ENCODE measurements around the gene CMSS1. TPM values are rescaled to one million over a fixed set of nuclear protein-coding genes. Genes with fewer than 3 reads are reported as not detected.

Gene CMSS1
- total and polyA plus RNA-seq, 3 donors from 2014 or later, result 24.6 to 47.9 (median 24.9) TPM

GRCh38 chr3:99854756-99855298, 37.2 kb downstream of the CMSS1 start:
- 71 to 100% methylated on average over 1 of the region's 1 CpG for WGBS, 2 donors
- intact Hi-C loops (cut with DNase I; ENCODE audit: low total_unique reads), result no loop called here
- Histone ChIP-seq H3K36me3 (ENCODE audit: low read depth, missing control alignments) (no peaks in the 10 kb centered on the region), H3K4me1 (no peaks in the 10 kb centered on the region), H3K27ac (no peak overlapping the region), H3K27me3 (no peaks in the 10 kb centered on the region), H3K9me3 (no peaks in the 10 kb centered on the region), H3K4me3 (no peak overlapping the region)
- TF ChIP-seq, protein P1, sequence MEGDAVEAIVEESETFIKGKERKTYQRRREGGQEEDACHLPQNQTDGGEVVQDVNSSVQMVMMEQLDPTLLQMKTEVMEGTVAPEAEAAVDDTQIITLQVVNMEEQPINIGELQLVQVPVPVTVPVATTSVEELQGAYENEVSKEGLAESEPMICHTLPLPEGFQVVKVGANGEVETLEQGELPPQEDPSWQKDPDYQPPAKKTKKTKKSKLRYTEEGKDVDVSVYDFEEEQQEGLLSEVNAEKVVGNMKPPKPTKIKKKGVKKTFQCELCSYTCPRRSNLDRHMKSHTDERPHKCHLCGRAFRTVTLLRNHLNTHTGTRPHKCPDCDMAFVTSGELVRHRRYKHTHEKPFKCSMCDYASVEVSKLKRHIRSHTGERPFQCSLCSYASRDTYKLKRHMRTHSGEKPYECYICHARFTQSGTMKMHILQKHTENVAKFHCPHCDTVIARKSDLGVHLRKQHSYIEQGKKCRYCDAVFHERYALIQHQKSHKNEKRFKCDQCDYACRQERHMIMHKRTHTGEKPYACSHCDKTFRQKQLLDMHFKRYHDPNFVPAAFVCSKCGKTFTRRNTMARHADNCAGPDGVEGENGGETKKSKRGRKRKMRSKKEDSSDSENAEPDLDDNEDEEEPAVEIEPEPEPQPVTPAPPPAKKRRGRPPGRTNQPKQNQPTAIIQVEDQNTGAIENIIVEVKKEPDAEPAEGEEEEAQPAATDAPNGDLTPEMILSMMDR (IDR thresholded peaks at IDR 0.05), result no peak
- no peak for TF ChIP-seq POLR2A (IDR thresholded peaks at IDR 0.05)
- DNase-seq, result no peak

- TF ChIP-seq, protein P1 (IDR thresholded peaks at IDR 0.05), result no peak
- TF ChIP-seq POLR2A (IDR thresholded peaks at IDR 0.05), result no peak
- no peaks in the 10 kb centered on the region for H3K36me3 ChIP-seq (ENCODE audit: low read depth, missing control alignments)
- no peak overlapping the region for H3K27ac ChIP-seq
- no peak for DNase-seq
- H3K27me3 ChIP-seq, result no peaks in the 10 kb centered on the region
- no peaks in the 10 kb centered on the region for H3K9me3 ChIP-seq
- intact Hi-C loops (cut with DNase I; ENCODE audit: low total_unique reads), result no loop called here
- H3K4me1 ChIP-seq, result no peaks in the 10 kb centered on the region
- no peak overlapping the region for H3K4me3 ChIP-seq
- 83 to 89% methylated on average over 1 of the region's 1 CpG for WGBS, 2 donors
These were observed 38.2 kb downstream of the CMSS1 start for GRCh38 chr3:99855900-99856299.

DNA sequence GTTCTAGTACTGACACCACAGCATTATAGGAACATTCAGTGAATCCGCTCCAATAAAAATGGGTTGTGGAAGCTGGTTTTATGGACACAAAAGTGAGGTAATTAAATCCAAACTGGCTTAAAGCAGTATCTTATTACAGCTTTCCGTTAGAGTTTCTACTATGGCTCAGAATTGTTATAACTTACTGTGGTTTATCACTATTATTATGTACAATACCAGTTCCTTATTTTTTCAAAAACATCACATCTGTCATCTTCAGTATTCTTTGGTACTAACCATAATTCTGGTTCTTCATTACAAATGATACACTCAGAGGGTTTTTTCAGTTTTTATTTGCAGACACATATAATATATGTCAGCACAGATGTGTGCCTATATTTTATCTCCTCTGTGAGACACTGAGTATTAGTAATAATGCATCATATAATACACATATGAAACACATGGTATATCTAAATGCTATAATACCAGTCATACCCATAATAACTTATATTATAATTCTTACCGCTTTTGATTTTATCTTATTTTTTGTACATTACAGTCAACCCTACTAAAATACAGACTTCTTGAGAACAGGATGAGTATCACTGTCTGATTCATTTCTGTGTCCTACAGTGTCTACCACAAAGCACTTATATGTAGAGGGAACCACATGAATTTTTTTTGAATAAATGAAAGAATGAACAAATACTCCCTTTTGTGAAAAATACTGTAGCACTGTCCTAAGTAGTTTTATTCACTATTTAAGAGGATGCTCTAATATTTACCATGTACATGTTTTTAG, 39.0 kb downstream of the CMSS1 start:
- Histone ChIP-seq H3K27me3 (no peaks in the 10 kb centered on the region), H3K27ac (no peak overlapping the region), H3K4me3 (no peak overlapping the region), H3K36me3 (ENCODE audit: low read depth, missing control alignments) (no peaks in the 10 kb centered on the region), H3K4me1 (no peaks in the 10 kb centered on the region), H3K9me3 (no peaks in the 10 kb centered on the region)
- 84 to 94% methylated on average over 3 of the region's 3 CpGs for WGBS, 2 donors
- DNase-seq, result no peak
- intact Hi-C loops (cut with DNase I; ENCODE audit: low total_unique reads), result no loop called here
- TF ChIP-seq POLR2A (IDR thresholded peaks at IDR 0.05), result no peak
- TF ChIP-seq, protein P1 (IDR thresholded peaks at IDR 0.05), result no peak

- no peaks in the 10 kb centered on the region for H3K27me3 ChIP-seq
- no peak overlapping the region for H3K27ac ChIP-seq
- WGBS, 2 donors, result 33 to 45% methylated on average over 1 of the region's 1 CpG
- no peaks in the 10 kb centered on the region for H3K36me3 ChIP-seq (ENCODE audit: low read depth, missing control alignments)
- intact Hi-C loops (cut with DNase I; ENCODE audit: low total_unique reads), result no loop called here
- H3K4me1 ChIP-seq, result no peaks in the 10 kb centered on the region
- H3K9me3 ChIP-seq, result no peaks in the 10 kb centered on the region
- TF ChIP-seq, protein P1 (IDR thresholded peaks at IDR 0.05), result no peak
- TF ChIP-seq POLR2A (IDR thresholded peaks at IDR 0.05), result no peak
- no peak overlapping the region for H3K4me3 ChIP-seq
- DNase-seq, result no peak
These were observed 39.6 kb downstream of the CMSS1 start for GRCh38 chr3:99857278-99857677.
